ENCODE measurements around the gene APEH. TPM values are rescaled to one million over a fixed set of nuclear protein-coding genes. Genes with fewer than 3 reads are reported as not detected.

Gene APEH
- total RNA-seq, 6 experiments from 2014 or later = 60.9 to 114 (median 90.5) TPM

GRCh38 chr3:49641292-49641691 is 32.9 kb upstream of the APEH start:
- no peak overlapping the region for H3K27ac ChIP-seq
- H3K4me3 ChIP-seq = no peak overlapping the region
- DNase-seq (no peak), ATAC-seq (no peak)
- no peaks in the 10 kb centered on the region for H3K36me3 ChIP-seq
- TF ChIP-seq CTCF (IDR thresholded peaks at IDR 0.05) (no peak), POLR2A (IDR thresholded peaks at IDR 0.05) (no peak)
- no peaks in the 10 kb centered on the region for H3K27me3 ChIP-seq
- H3K4me1 ChIP-seq = peaks cover 0 to 8% (median 0%) of the 10 kb centered on the region in 4 donors
- WGBS (ENCODE audit: insufficient coverage, low coverage, low lambda C conversion rate, missing lambda C conversion rate) = 68% methylated on average over 7 of the region's 7 CpGs
- H3K9me3 ChIP-seq = no peaks in the 10 kb centered on the region
- intact Hi-C loops (cut with DNase I) = no loop called here

- H3K4me1 ChIP-seq = peaks cover 0 to 9% (median 0%) of the 10 kb centered on the region in 4 donors
- 87% methylated on average over 4 of the region's 14 CpGs for WGBS (ENCODE audit: insufficient coverage, low coverage, low lambda C conversion rate, missing lambda C conversion rate)
- H3K4me3 ChIP-seq = no peak overlapping the region
- intact Hi-C loops (cut with DNase I) = no loop called here
- no peak for TF ChIP-seq CTCF (IDR thresholded peaks at IDR 0.05)
- TF ChIP-seq POLR2A (IDR thresholded peaks at IDR 0.05) = no peak
- no peak overlapping the region for H3K27ac ChIP-seq
- H3K9me3 ChIP-seq = no peaks in the 10 kb centered on the region
- H3K27me3 ChIP-seq = no peaks in the 10 kb centered on the region
- ATAC-seq = no peak
- H3K36me3 ChIP-seq = no peaks in the 10 kb centered on the region
- no peak for DNase-seq
Measured at GRCh38 chr3:49641921-49642707, 32.0 kb upstream of the APEH start.

GRCh38 chr3:49642708-49643145 is 31.4 kb upstream of the APEH start:
- intact Hi-C loops (cut with DNase I) = no loop called here
- Histone ChIP-seq H3K4me1 (peaks cover 0 to 9% (median 0%) of the 10 kb centered on the region in 4 donors), H3K36me3 (no peaks in the 10 kb centered on the region), H3K27me3 (no peaks in the 10 kb centered on the region), H3K4me3 (no peak overlapping the region), H3K27ac (no peak overlapping the region), H3K9me3 (no peaks in the 10 kb centered on the region)
- no CpG with 5 or more reads among the region's 9 CpGs for WGBS (ENCODE audit: insufficient coverage, low coverage, low lambda C conversion rate, missing lambda C conversion rate)
- no peak for DNase-seq
- no peak for ATAC-seq
- no peak for TF ChIP-seq CTCF (IDR thresholded peaks at IDR 0.05)
- TF ChIP-seq POLR2A (IDR thresholded peaks at IDR 0.05) = no peak

- intact Hi-C loops (cut with DNase I) = no loop called here
- ATAC-seq = peak in 3 of 4 donors; percentile 11 to 69 (median 23)
- Histone ChIP-seq H3K9me3 (no peaks in the 10 kb centered on the region), H3K27ac (no peak overlapping the region), H3K4me3 (no peak overlapping the region), H3K4me1 (peaks cover 0 to 9% (median 0%) of the 10 kb centered on the region in 4 donors), H3K27me3 (no peaks in the 10 kb centered on the region), H3K36me3 (no peaks in the 10 kb centered on the region)
- WGBS (ENCODE audit: insufficient coverage, low coverage, low lambda C conversion rate, missing lambda C conversion rate) = 81% methylated on average over 6 of the region's 8 CpGs
- DNase-seq = no peak
- TF ChIP-seq POLR2A (IDR thresholded peaks at IDR 0.05) (no peak), CTCF (IDR thresholded peaks at IDR 0.05) (no peak)
Measured at GRCh38 chr3:49644684-49645083, 29.5 kb upstream of the APEH start.
